GM23338 (cell line): ENCODE results near the gene TPI1. TPM values are rescaled to one million over a fixed set of nuclear protein-coding genes. Genes with fewer than 3 reads are reported as not detected.

Experiments used
- ATAC-seq: fragments of 200-7000 bp; cut with Tn5 transposase; 3 replicates; pipeline ENCODE4 v1.9.1; 2020
- DNase-seq: peaks from one replicate; pipeline ENCODE4 v3.0.0-alpha.2; 2015; ENCODE audit warnings: low spot score
- H2AFZ ChIP-seq: fragments of 200-600 bp; sonication (generic); 2 replicates; pipeline ENCODE4 v1.8.0; 2016; ENCODE audit warnings: antibody characterized with exemption, mild to moderate bottlenecking, moderate library complexity
- H3F3A ChIP-seq: fragments of 200-600 bp; sonication (generic); replicated peaks from 2 replicates; pipeline ENCODE4 v1.8.0; 2017; ENCODE audit warnings: antibody characterized with exemption, mixed run types, low read depth
- H3K27ac ChIP-seq: fragments of 200-600 bp; sonication (generic); 2 replicates; pipeline ENCODE4 v1.6.1; 2016; ENCODE audit warnings: low read depth
- H3K27me3 ChIP-seq: fragments of 200-600 bp; sonication (generic); 2 replicates; pipeline ENCODE4 v1.8.0; 2016; ENCODE audit warnings: mild to moderate bottlenecking, mixed run types, moderate library complexity; ENCODE audit not compliant: insufficient read depth
- H3K36me3 ChIP-seq: fragments of 200-600 bp; sonication (generic); 2 replicates; pipeline ENCODE4 v1.8.0; 2016; ENCODE audit warnings: mild to moderate bottlenecking; ENCODE audit not compliant: insufficient read depth
- H3K4me1 ChIP-seq: fragments of 200-600 bp; sonication (generic); 2 replicates; pipeline ENCODE4 v1.8.0; 2016; ENCODE audit warnings: mild to moderate bottlenecking, moderate library complexity; ENCODE audit not compliant: insufficient read depth
- H3K4me2 ChIP-seq: fragments of 200-600 bp; sonication (generic); 2 replicates; pipeline ENCODE4 v1.7.1; 2017; ENCODE audit warnings: mixed run types
- H3K4me3 ChIP-seq: fragments of 200-600 bp; sonication (generic); 2 replicates; pipeline ENCODE4 v1.6.1; 2016; ENCODE audit warnings: mixed run types
- H3K79me2 ChIP-seq: fragments of 200-600 bp; sonication (generic); replicated peaks from 2 replicates; pipeline ENCODE4 v1.8.0; 2017; ENCODE audit warnings: mild to moderate bottlenecking; ENCODE audit not compliant: insufficient read depth
- H3K9me2 ChIP-seq: fragments of 200-600 bp; sonication (generic); 2 replicates; pipeline ENCODE4 v1.8.0; 2017; ENCODE audit not compliant: insufficient read depth
- H4K20me1 ChIP-seq: fragments of 200-600 bp; sonication (generic); replicated peaks from 2 replicates; pipeline ENCODE4 v1.8.0; 2017; ENCODE audit warnings: mild to moderate bottlenecking; ENCODE audit not compliant: insufficient read depth
- H3K27ac Mint-ChIP-seq: 2 replicates; pipeline ENCODE4 v1.8.0; 2020; ENCODE audit warnings: inconsistent platforms, mild to moderate bottlenecking, moderate library complexity, mixed read lengths
- H3K27me3 Mint-ChIP-seq: 3 replicates; pipeline ENCODE4 v1.8.0; 2022; ENCODE audit warnings: low read depth, mild to moderate bottlenecking, moderate library complexity, mixed read lengths, inconsistent platforms; ENCODE audit not compliant: insufficient read depth, poor library complexity
- H3K36me3 Mint-ChIP-seq: 3 replicates; pipeline ENCODE4 v1.8.0; 2021; ENCODE audit warnings: low read depth, mild to moderate bottlenecking, inconsistent platforms, moderate library complexity, mixed read lengths
- H3K4me1 Mint-ChIP-seq: 3 replicates; pipeline ENCODE4 v1.8.0; 2020; ENCODE audit warnings: mild to moderate bottlenecking, inconsistent platforms, mixed read lengths
- H3K4me3 Mint-ChIP-seq: 3 replicates; pipeline ENCODE4 v1.8.0; 2021; ENCODE audit warnings: moderate library complexity, mild to moderate bottlenecking, inconsistent platforms, mixed read lengths
- H3K9me3 Mint-ChIP-seq: 3 replicates; pipeline ENCODE4 v1.8.0; 2020; ENCODE audit warnings: moderate library complexity, mild to moderate bottlenecking, inconsistent platforms, mixed read lengths
- CREB1 ChIP-seq: fragments of 250-450 bp; sonication (Bioruptor Pico); IDR thresholded peaks from 2 replicates; pipeline ENCODE4 v1.5.0; 2020; ENCODE audit warnings: low read depth, mild to moderate bottlenecking, moderate library complexity
- CTCF ChIP-seq, 2 experiments: fragments of 200-600 bp in 1 of 2; sonication (generic) in 1 of 2; conservative IDR thresholded peaks; 2 replicates each; pipeline versions ENCODE4 v1.5.1 to v1.6.1; 2016 to 2017; ENCODE audit warnings: antibody characterized with exemption in 2 of 2, low read depth in 2 of 2, mild to moderate bottlenecking in 2 of 2, moderate library complexity in 1 of 2
- EZH2 ChIP-seq: fragments of 200-600 bp; sonication (generic); IDR thresholded peaks from one replicate; pipeline ENCODE4 v1.8.0; 2017; ENCODE audit warnings: antibody characterized with exemption, mild to moderate bottlenecking, low read depth; ENCODE audit not compliant: unreplicated experiment
- EZH2phosphoT487 ChIP-seq: fragments of 200-600 bp; sonication (generic); IDR thresholded peaks from one replicate; pipeline ENCODE4 v1.8.1; 2018; ENCODE audit warnings: antibody characterized with exemption; ENCODE audit not compliant: unreplicated experiment
- JUNB ChIP-seq: IDR thresholded peaks from one replicate; pipeline ENCODE4 v1.6.1; 2016; ENCODE audit warnings: antibody characterized with exemption; ENCODE audit not compliant: unreplicated experiment
- NANOG ChIP-seq: IDR thresholded peaks from 2 replicates; pipeline ENCODE4 v1.6.1; 2016; ENCODE audit warnings: antibody characterized with exemption, borderline replicate concordance
- POLR2AphosphoS5 ChIP-seq: IDR thresholded peaks from 2 replicates; pipeline ENCODE4 v1.6.1; 2016; ENCODE audit warnings: antibody characterized with exemption, low read depth
- REST ChIP-seq: IDR thresholded peaks from one replicate; pipeline ENCODE4 v1.6.1; 2018; ENCODE audit warnings: antibody characterized with exemption; ENCODE audit not compliant: unreplicated experiment
- STAT1 ChIP-seq: IDR thresholded peaks from one replicate; pipeline ENCODE4 v1.6.1; 2016; ENCODE audit warnings: antibody characterized with exemption; ENCODE audit not compliant: unreplicated experiment
- ZNF114 ChIP-seq: fragments of 250-450 bp; sonication (Bioruptor Pico); IDR thresholded peaks from 2 replicates; pipeline ENCODE4 v1.5.0; 2020; ENCODE audit warnings: mild to moderate bottlenecking, moderate library complexity
- ZNF462 ChIP-seq: fragments of 250-450 bp; sonication (Bioruptor Pico); IDR thresholded peaks from 2 replicates; pipeline ENCODE4 v1.5.0; 2020; ENCODE audit warnings: mild to moderate bottlenecking, moderate library complexity
- polyA plus RNA-seq: library from polyadenylated mRNA; unstranded; fragments of >200 nt; fragmentation: Nextera tagmentation; extraction: Ambion mirVana; gene quantifications from 2 replicates; pipeline ENCODE4 v1.2.1, GENCODE V29; 2016
- total RNA-seq: library from RNA; depleted of rRNA; stranded (reverse); fragments of >200 nt; shearing (Covaris generic); gene quantifications from 2 replicates; pipeline ENCODE4 v1.2.3, GENCODE V29; 2014
- TF ChIP-seq, protein P1 (sequence below): IDR thresholded peaks from 2 replicates; pipeline ENCODE4 v1.6.1; 2016; ENCODE audit warnings: antibody characterized with exemption

TPI1 gene
- total and polyA plus RNA-seq, 2 experiments from 2014 or later = 737 to 822 TPM

DNA sequence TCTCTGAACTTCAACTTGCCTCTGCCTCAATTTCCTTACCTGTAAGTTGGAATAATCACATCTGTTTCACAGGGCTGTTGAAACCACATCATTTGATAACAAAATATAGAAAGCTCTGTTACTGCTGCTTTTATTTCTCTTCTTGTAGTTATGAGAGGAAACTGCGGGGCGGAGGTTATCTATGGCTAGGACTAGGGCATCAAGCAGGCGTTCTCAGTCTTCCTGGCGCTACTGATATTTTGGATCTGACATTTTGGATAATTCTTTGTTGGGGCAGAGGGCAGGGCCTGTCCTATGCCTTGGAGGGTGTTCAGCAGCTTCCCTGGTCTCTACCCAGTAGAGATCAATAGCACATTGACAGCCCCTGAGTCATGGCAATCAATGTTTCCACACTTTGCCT, 35.2 kb upstream of the TPI1 start:
- Histone ChIP-seq H3K4me1 (peaks cover 12% of the 10 kb centered on the region), H2AFZ (no peak overlapping the region), H3F3A (peaks cover 21% of the 10 kb centered on the region), H3K27me3 (no peaks in the 10 kb centered on the region), H3K9me2 (no peaks in the 10 kb centered on the region), H3K79me2 (peaks cover 9% of the 10 kb centered on the region), H4K20me1 (peaks cover 3% of the 10 kb centered on the region; the same call in 1 of the 2 replicates), H3K4me2 (no peak overlapping the region), H3K27ac (no peak overlapping the region), H3K36me3 (peaks cover 3% of the 10 kb centered on the region; the same call in 1 of the 2 replicates), H3K4me3 (no peak overlapping the region)
- DNase-seq = no peak
- H3K36me3 Mint-ChIP-seq = peaks cover 64% of the 10 kb centered on the region
- H3K4me3 Mint-ChIP-seq = no peak overlapping the region
- no peak for ATAC-seq
- no peaks in the 10 kb centered on the region for H3K9me3 Mint-ChIP-seq
- H3K4me1 Mint-ChIP-seq = peaks cover 23% of the 10 kb centered on the region
- no peak overlapping the region for H3K27ac Mint-ChIP-seq
- H3K27me3 Mint-ChIP-seq = peaks cover 16% of the 10 kb centered on the region
- TF ChIP-seq EZH2 = no peak
- TF ChIP-seq NANOG = no peak
- no peak for TF ChIP-seq STAT1
- no peak for TF ChIP-seq POLR2AphosphoS5
- no peak for TF ChIP-seq ZNF462
- TF ChIP-seq, protein P1, sequence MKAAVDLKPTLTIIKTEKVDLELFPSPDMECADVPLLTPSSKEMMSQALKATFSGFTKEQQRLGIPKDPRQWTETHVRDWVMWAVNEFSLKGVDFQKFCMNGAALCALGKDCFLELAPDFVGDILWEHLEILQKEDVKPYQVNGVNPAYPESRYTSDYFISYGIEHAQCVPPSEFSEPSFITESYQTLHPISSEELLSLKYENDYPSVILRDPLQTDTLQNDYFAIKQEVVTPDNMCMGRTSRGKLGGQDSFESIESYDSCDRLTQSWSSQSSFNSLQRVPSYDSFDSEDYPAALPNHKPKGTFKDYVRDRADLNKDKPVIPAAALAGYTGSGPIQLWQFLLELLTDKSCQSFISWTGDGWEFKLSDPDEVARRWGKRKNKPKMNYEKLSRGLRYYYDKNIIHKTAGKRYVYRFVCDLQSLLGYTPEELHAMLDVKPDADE = no peak
- TF ChIP-seq CREB1 (CRISPR knock-in tag) = no peak
- TF ChIP-seq CTCF (conservative IDR thresholded peaks at IDR 0.05; ENCODE audit: low read depth in 2 of 2) = no peak
- no peak for TF ChIP-seq REST
- no peak for TF ChIP-seq JUNB
- no peak for TF ChIP-seq ZNF114 (CRISPR knock-in tag)
- no peak for TF ChIP-seq EZH2phosphoT487
